ENCODE measurements around the gene SPATA12. TPM values are rescaled to one million over a fixed set of nuclear protein-coding genes. Genes with fewer than 3 reads are reported as not detected.
A peak's percentile ranks its signal among the peaks of the same experiment; 100 is the strongest.

The SPATA12 gene
- total RNA-seq, 2 experiments from 2014 or later = not detected

GRCh38 chr3:57089043-57089442, 28.6 kb downstream of the SPATA12 start:
- no peaks in the 10 kb centered on the region for H3K36me3 Mint-ChIP-seq (ENCODE audit: low read depth)
- H3K4me1 Mint-ChIP-seq (ENCODE audit: low read depth) = no peaks in the 10 kb centered on the region
- CTCF ChIA-PET = interaction anchor here (1.0 kb wide), 1 partner anchor 12 kb away, joined by 3 read pairs; no protein-coding TSS in a partner anchor
- intact Hi-C loops (cut with micrococcal nuclease) = no loop called here
- H3K9me3 Mint-ChIP-seq = no peaks in the 10 kb centered on the region
- peaks cover 2% of the 10 kb centered on the region for H3K27me3 Mint-ChIP-seq (ENCODE audit: low read depth)
- no peak overlapping the region for H3K4me3 Mint-ChIP-seq
- DNase-seq = no peak
- no peak overlapping the region for H3K27ac Mint-ChIP-seq

- intact Hi-C loops (cut with micrococcal nuclease) = no loop called here
- peaks cover 2% of the 10 kb centered on the region for H3K27me3 Mint-ChIP-seq (ENCODE audit: low read depth)
- CTCF ChIA-PET = no interaction called here
- DNase-seq = no peak
- H3K4me3 Mint-ChIP-seq = no peak overlapping the region
- no peaks in the 10 kb centered on the region for H3K9me3 Mint-ChIP-seq
- no peaks in the 10 kb centered on the region for H3K36me3 Mint-ChIP-seq (ENCODE audit: low read depth)
- H3K27ac Mint-ChIP-seq = no peak overlapping the region
- no peaks in the 10 kb centered on the region for H3K4me1 Mint-ChIP-seq (ENCODE audit: low read depth)
Observed at GRCh38 chr3:57091521-57092273, 31.2 kb downstream of the SPATA12 start.

GRCh38 chr3:57093489-57093888, 33.0 kb downstream of the SPATA12 start:
- Mint-ChIP-seq H3K4me3 (no peak overlapping the region), H3K27me3 (ENCODE audit: low read depth) (peaks cover 2% of the 10 kb centered on the region), H3K36me3 (ENCODE audit: low read depth) (no peaks in the 10 kb centered on the region), H3K27ac (no peak overlapping the region), H3K4me1 (ENCODE audit: low read depth) (no peaks in the 10 kb centered on the region), H3K9me3 (no peaks in the 10 kb centered on the region)
- intact Hi-C loops (cut with micrococcal nuclease) = no loop called here
- CTCF ChIA-PET = no interaction called here
- DNase-seq = no peak

- no peaks in the 10 kb centered on the region for H3K4me1 Mint-ChIP-seq (ENCODE audit: low read depth)
- H3K36me3 Mint-ChIP-seq (ENCODE audit: low read depth) = no peaks in the 10 kb centered on the region
- intact Hi-C loops (cut with micrococcal nuclease) = no loop called here
- no peaks in the 10 kb centered on the region for H3K9me3 Mint-ChIP-seq
- DNase-seq = no peak
- H3K27ac Mint-ChIP-seq = no peak overlapping the region
- peaks cover 2% of the 10 kb centered on the region for H3K27me3 Mint-ChIP-seq (ENCODE audit: low read depth)
- no peak overlapping the region for H3K4me3 Mint-ChIP-seq
- CTCF ChIA-PET = interaction anchor here (1.3 kb wide), 1 partner anchor 99 kb away, joined by 3 read pairs; no protein-coding TSS in a partner anchor
Observed at GRCh38 chr3:57093971-57094535, 33.6 kb downstream of the SPATA12 start.

GRCh38 chr3:57094575-57094974, 34.1 kb downstream of the SPATA12 start:
- DNase-seq = no peak
- no peaks in the 10 kb centered on the region for H3K4me1 Mint-ChIP-seq (ENCODE audit: low read depth)
- no peaks in the 10 kb centered on the region for H3K9me3 Mint-ChIP-seq
- H3K36me3 Mint-ChIP-seq (ENCODE audit: low read depth) = no peaks in the 10 kb centered on the region
- CTCF ChIA-PET = interaction anchor here (1.3 kb wide), 1 partner anchor 99 kb away, joined by 3 read pairs; no protein-coding TSS in a partner anchor
- no peak overlapping the region for H3K27ac Mint-ChIP-seq
- H3K4me3 Mint-ChIP-seq = no peak overlapping the region
- H3K27me3 Mint-ChIP-seq (ENCODE audit: low read depth) = peaks cover 2% of the 10 kb centered on the region
- intact Hi-C loops (cut with micrococcal nuclease) = no loop called here

- H3K4me1 Mint-ChIP-seq (ENCODE audit: low read depth) = no peaks in the 10 kb centered on the region
- no peak for DNase-seq
- H3K9me3 Mint-ChIP-seq = no peaks in the 10 kb centered on the region
- no peaks in the 10 kb centered on the region for H3K27me3 Mint-ChIP-seq (ENCODE audit: low read depth)
- H3K36me3 Mint-ChIP-seq (ENCODE audit: low read depth) = no peaks in the 10 kb centered on the region
- intact Hi-C loops (cut with micrococcal nuclease) = loop anchor here (5.0 kb wide), 1 partner anchor 98 kb away; no protein-coding TSS in a partner anchor
- H3K4me3 Mint-ChIP-seq = no peak overlapping the region
- H3K27ac Mint-ChIP-seq = no peak overlapping the region
- CTCF ChIA-PET = interaction anchor here (1.3 kb wide), 1 partner anchor 9 kb away, joined by 5 read pairs; no protein-coding TSS in a partner anchor
Observed at GRCh38 chr3:57095363-57095762, 34.9 kb downstream of the SPATA12 start.

- DNase-seq = no peak
- Mint-ChIP-seq H3K27me3 (ENCODE audit: low read depth) (no peaks in the 10 kb centered on the region), H3K4me3 (no peak overlapping the region), H3K4me1 (ENCODE audit: low read depth) (no peaks in the 10 kb centered on the region), H3K36me3 (ENCODE audit: low read depth) (no peaks in the 10 kb centered on the region), H3K27ac (no peak overlapping the region), H3K9me3 (no peaks in the 10 kb centered on the region)
- CTCF ChIA-PET = interaction anchor here (0.5 to 0.9 kb wide), 2 partner anchors 9 to 45 kb away, joined by 3 read pairs; no protein-coding TSS in a partner anchor
- intact Hi-C loops (cut with micrococcal nuclease) = loop anchor here (5.0 kb wide), 1 partner anchor 100 kb away; no protein-coding TSS in a partner anchor
Observed at GRCh38 chr3:57097536-57097935, 37.1 kb downstream of the SPATA12 start.

- intact Hi-C loops (cut with micrococcal nuclease) = loop anchor here (5.0 kb wide), 1 partner anchor 101 kb away; no protein-coding TSS in a partner anchor
- H3K4me3 Mint-ChIP-seq = no peak overlapping the region
- H3K27me3 Mint-ChIP-seq (ENCODE audit: low read depth) = no peaks in the 10 kb centered on the region
- no peaks in the 10 kb centered on the region for H3K9me3 Mint-ChIP-seq
- no peaks in the 10 kb centered on the region for H3K4me1 Mint-ChIP-seq (ENCODE audit: low read depth)
- H3K27ac Mint-ChIP-seq = no peak overlapping the region
- CTCF ChIA-PET = interaction anchor here (1.0 to 3.4 kb wide), 3 partner anchors 12 to 123 kb away, joined by 3 to 9 read pairs (median 4); no protein-coding TSS in a partner anchor
- no peak for DNase-seq
- no peaks in the 10 kb centered on the region for H3K36me3 Mint-ChIP-seq (ENCODE audit: low read depth)
Observed at GRCh38 chr3:57098418-57099310, 38.2 kb downstream of the SPATA12 start.

GRCh38 chr3:57100046-57100695, 39.7 kb downstream of the SPATA12 start:
- no peaks in the 10 kb centered on the region for H3K4me1 Mint-ChIP-seq (ENCODE audit: low read depth)
- H3K27me3 Mint-ChIP-seq (ENCODE audit: low read depth) = no peaks in the 10 kb centered on the region
- H3K9me3 Mint-ChIP-seq = no peaks in the 10 kb centered on the region
- H3K27ac Mint-ChIP-seq = no peak overlapping the region
- intact Hi-C loops (cut with micrococcal nuclease) = loop anchor here (1.0 to 10.0 kb wide), 5 partner anchors 63 to 755 kb away; partner anchors contain the start of gene APPL1
- CTCF ChIA-PET = interaction anchor here (0.6 to 3.4 kb wide), 24 partner anchors 10 to 905 kb away, joined by 3 to 9 read pairs (median 3); no protein-coding TSS in a partner anchor
- H3K4me3 Mint-ChIP-seq = no peak overlapping the region
- H3K36me3 Mint-ChIP-seq (ENCODE audit: low read depth) = no peaks in the 10 kb centered on the region
- DNase-seq = peak; percentile 84

GRCh38 chr3:57105585-57105984, 45.1 kb downstream of the SPATA12 start:
- DNase-seq = no peak
- intact Hi-C loops (cut with micrococcal nuclease) = loop anchor here (10.0 kb wide), 2 partner anchors 299 to 749 kb away; no protein-coding TSS in a partner anchor
- Mint-ChIP-seq H3K27me3 (ENCODE audit: low read depth) (no peaks in the 10 kb centered on the region), H3K4me3 (no peak overlapping the region), H3K4me1 (ENCODE audit: low read depth) (no peaks in the 10 kb centered on the region), H3K36me3 (ENCODE audit: low read depth) (no peaks in the 10 kb centered on the region), H3K27ac (no peak overlapping the region), H3K9me3 (no peaks in the 10 kb centered on the region)
- CTCF ChIA-PET = interaction anchor here (0.5 to 1.3 kb wide), 2 partner anchors 8 to 9 kb away, joined by 3 read pairs; no protein-coding TSS in a partner anchor

GRCh38 chr3:57108684-57109083, 48.2 kb downstream of the SPATA12 start:
- Mint-ChIP-seq H3K27ac (no peak overlapping the region), H3K4me3 (no peak overlapping the region), H3K27me3 (ENCODE audit: low read depth) (no peaks in the 10 kb centered on the region), H3K4me1 (ENCODE audit: low read depth) (no peaks in the 10 kb centered on the region), H3K9me3 (no peaks in the 10 kb centered on the region), H3K36me3 (ENCODE audit: low read depth) (no peaks in the 10 kb centered on the region)
- intact Hi-C loops (cut with micrococcal nuclease) = loop anchor here (10.0 kb wide), 2 partner anchors 296 to 746 kb away; no protein-coding TSS in a partner anchor
- CTCF ChIA-PET = no interaction called here
- no peak for DNase-seq

Data from activated naive CD4-positive, alpha-beta T cell treated with anti-CD3 and anti-CD28 coated beads for 36 hours (primary cell).